ENCODE measurements around the gene BIN1. TPM values are rescaled to one million over a fixed set of nuclear protein-coding genes. Genes with fewer than 3 reads are reported as not detected.
"Not testable (repeated sequence)": the region's sequence is repeated elsewhere in the genome, so short reads cannot be mapped to it uniquely, and the experiment has no call there.

Gene BIN1
- total RNA-seq, 2 donors from 2014 or later = 132 to 133 TPM

- ATAC-seq (no peak), DNase-seq (no peak)
- H3K4me1 Mint-ChIP-seq = peaks cover 2% of the 10 kb centered on the region
- peaks cover 5% of the 10 kb centered on the region for H3K27me3 Mint-ChIP-seq
- H3K9me3 ChIP-seq (ENCODE audit: control insufficient read depth, low read length, poor library complexity, severe bottlenecking) = no peaks in the 10 kb centered on the region
- H3K27ac Mint-ChIP-seq = no peak overlapping the region
- no peak overlapping the region for H3K4me3 Mint-ChIP-seq
- H3K36me3 Mint-ChIP-seq (ENCODE audit: low read depth) = no peaks in the 10 kb centered on the region
Observed at GRCh38 chr2:127124426-127124825, 17.5 kb upstream of the BIN1 start.

- Mint-ChIP-seq H3K27me3 (peaks cover 6% of the 10 kb centered on the region), H3K4me1 (no peaks in the 10 kb centered on the region), H3K36me3 (ENCODE audit: low read depth) (no peaks in the 10 kb centered on the region), H3K4me3 (no peak overlapping the region), H3K27ac (no peak overlapping the region)
- no peak for ATAC-seq
- DNase-seq = no peak
- no peaks in the 10 kb centered on the region for H3K9me3 ChIP-seq (ENCODE audit: control insufficient read depth, low read length, poor library complexity, severe bottlenecking)
Observed at GRCh38 chr2:127122361-127123027, 15.5 kb upstream of the BIN1 start.

GRCh38 chr2:127121776-127122176, 14.8 kb upstream of the BIN1 start:
- ATAC-seq (no peak), DNase-seq (no peak)
- Mint-ChIP-seq H3K4me3 (no peak overlapping the region), H3K4me1 (no peaks in the 10 kb centered on the region), H3K27me3 (peaks cover 6% of the 10 kb centered on the region), H3K27ac (no peak overlapping the region), H3K36me3 (ENCODE audit: low read depth) (no peaks in the 10 kb centered on the region)
- H3K9me3 ChIP-seq (ENCODE audit: control insufficient read depth, low read length, poor library complexity, severe bottlenecking) = no peaks in the 10 kb centered on the region

GRCh38 chr2:127121353-127121752, 14.4 kb upstream of the BIN1 start:
- no peak overlapping the region for H3K27ac Mint-ChIP-seq
- no peaks in the 10 kb centered on the region for H3K4me1 Mint-ChIP-seq
- no peaks in the 10 kb centered on the region for H3K36me3 Mint-ChIP-seq (ENCODE audit: low read depth)
- peaks cover 7% of the 10 kb centered on the region for H3K27me3 Mint-ChIP-seq
- H3K4me3 Mint-ChIP-seq = no peak overlapping the region
- DNase-seq (no peak), ATAC-seq (no peak)
- no peaks in the 10 kb centered on the region for H3K9me3 ChIP-seq (ENCODE audit: control insufficient read depth, low read length, poor library complexity, severe bottlenecking)

GRCh38 chr2:127120408-127120807, 13.5 kb upstream of the BIN1 start:
- H3K4me3 Mint-ChIP-seq; DNase-seq; H3K27ac Mint-ChIP-seq; H3K36me3 Mint-ChIP-seq (ENCODE audit: low read depth); ATAC-seq; H3K9me3 ChIP-seq (ENCODE audit: control insufficient read depth, low read length, poor library complexity, severe bottlenecking); H3K4me1 Mint-ChIP-seq: not testable (repeated sequence)
- peaks cover 11% of the 10 kb centered on the region for H3K27me3 Mint-ChIP-seq

- no peak for ATAC-seq
- no peak overlapping the region for H3K4me3 Mint-ChIP-seq
- H3K9me3 ChIP-seq (ENCODE audit: control insufficient read depth, low read length, poor library complexity, severe bottlenecking) = no peaks in the 10 kb centered on the region
- H3K27ac Mint-ChIP-seq = no peak overlapping the region
- peaks cover 2% of the 10 kb centered on the region for H3K36me3 Mint-ChIP-seq (ENCODE audit: low read depth)
- H3K27me3 Mint-ChIP-seq = peaks cover 25% of the 10 kb centered on the region
- DNase-seq = no peak
- H3K4me1 Mint-ChIP-seq = no peaks in the 10 kb centered on the region
Observed at GRCh38 chr2:127118467-127118866, 11.5 kb upstream of the BIN1 start.

GRCh38 chr2:127118038-127118437, 11.1 kb upstream of the BIN1 start:
- DNase-seq (no peak), ATAC-seq (no peak)
- H3K9me3 ChIP-seq (ENCODE audit: control insufficient read depth, low read length, poor library complexity, severe bottlenecking) = no peaks in the 10 kb centered on the region
- Mint-ChIP-seq H3K4me1 (no peaks in the 10 kb centered on the region), H3K27me3 (peaks cover 29% of the 10 kb centered on the region), H3K36me3 (ENCODE audit: low read depth) (peaks cover 2% of the 10 kb centered on the region), H3K4me3 (no peak overlapping the region), H3K27ac (no peak overlapping the region)

- Mint-ChIP-seq H3K27me3 (peaks cover 33% of the 10 kb centered on the region), H3K36me3 (ENCODE audit: low read depth) (peaks cover 2% of the 10 kb centered on the region), H3K4me1 (no peaks in the 10 kb centered on the region), H3K27ac (no peak overlapping the region), H3K4me3 (no peak overlapping the region)
- ATAC-seq (no peak), DNase-seq (no peak)
- H3K9me3 ChIP-seq (ENCODE audit: control insufficient read depth, low read length, poor library complexity, severe bottlenecking) = no peaks in the 10 kb centered on the region
Observed at GRCh38 chr2:127117603-127118002, 10.6 kb upstream of the BIN1 start.

- H3K36me3 Mint-ChIP-seq (ENCODE audit: low read depth) = peaks cover 2% of the 10 kb centered on the region
- peaks cover 35% of the 10 kb centered on the region for H3K27me3 Mint-ChIP-seq
- no peak for DNase-seq
- no peaks in the 10 kb centered on the region for H3K4me1 Mint-ChIP-seq
- H3K9me3 ChIP-seq (ENCODE audit: control insufficient read depth, low read length, poor library complexity, severe bottlenecking) = no peaks in the 10 kb centered on the region
- no peak for ATAC-seq
- H3K27ac Mint-ChIP-seq = no peak overlapping the region
- no peak overlapping the region for H3K4me3 Mint-ChIP-seq
Observed at GRCh38 chr2:127115471-127116199, 8.7 kb upstream of the BIN1 start.

GRCh38 chr2:127110985-127111384, 4.0 kb upstream of the BIN1 start:
- Mint-ChIP-seq H3K4me1 (peaks cover 6% of the 10 kb centered on the region), H3K27ac (no peak overlapping the region), H3K27me3 (peaks cover 28% of the 10 kb centered on the region), H3K36me3 (ENCODE audit: low read depth) (no peaks in the 10 kb centered on the region), H3K4me3 (no peak overlapping the region)
- H3K9me3 ChIP-seq (ENCODE audit: control insufficient read depth, low read length, poor library complexity, severe bottlenecking) = no peaks in the 10 kb centered on the region
- DNase-seq (no peak), ATAC-seq (no peak)

- no peak overlapping the region for H3K27ac Mint-ChIP-seq
- peaks cover 17% of the 10 kb centered on the region for H3K27me3 Mint-ChIP-seq
- ATAC-seq (no peak), DNase-seq (no peak)
- H3K36me3 Mint-ChIP-seq (ENCODE audit: low read depth) = no peaks in the 10 kb centered on the region
- no peaks in the 10 kb centered on the region for H3K9me3 ChIP-seq (ENCODE audit: control insufficient read depth, low read length, poor library complexity, severe bottlenecking)
- H3K4me3 Mint-ChIP-seq = peak overlapping the region; percentile 92
- H3K4me1 Mint-ChIP-seq = peaks cover 6% of the 10 kb centered on the region
Observed at GRCh38 chr2:127108090-127108523, 1.2 kb upstream of the BIN1 start.

- no peaks in the 10 kb centered on the region for H3K9me3 ChIP-seq (ENCODE audit: control insufficient read depth, low read length, poor library complexity, severe bottlenecking)
- Mint-ChIP-seq H3K4me1 (peaks cover 7% of the 10 kb centered on the region), H3K36me3 (ENCODE audit: low read depth) (no peaks in the 10 kb centered on the region), H3K27ac (peak overlapping the region; percentile 66), H3K4me3 (peak overlapping the region; percentile 92), H3K27me3 (peaks cover 12% of the 10 kb centered on the region)
- DNase-seq = no peak
- peak; percentile 35 for ATAC-seq
Observed at GRCh38 chr2:127107622-127107999, 657 bp upstream of the BIN1 start.

GRCh38 chr2:127106457-127106990, 430 bp downstream of the BIN1 start:
- DNase-seq = no peak
- H3K27ac Mint-ChIP-seq = no peak overlapping the region
- peaks cover 10% of the 10 kb centered on the region for H3K27me3 Mint-ChIP-seq
- peaks cover 10% of the 10 kb centered on the region for H3K4me1 Mint-ChIP-seq
- no peaks in the 10 kb centered on the region for H3K9me3 ChIP-seq (ENCODE audit: control insufficient read depth, low read length, poor library complexity, severe bottlenecking)
- peak overlapping the region; percentile 92 for H3K4me3 Mint-ChIP-seq
- ATAC-seq = peak; percentile 22
- H3K36me3 Mint-ChIP-seq (ENCODE audit: low read depth) = no peaks in the 10 kb centered on the region
